ENCODE measurements around the gene LRRN4CL. TPM values are rescaled to one million over a fixed set of nuclear protein-coding genes. Genes with fewer than 3 reads are reported as not detected.
A peak's percentile ranks its signal among the peaks of the same experiment; 100 is the strongest.

Gene LRRN4CL
- total RNA-seq, 1 donor: 13.8 TPM

- Histone ChIP-seq H3K79me2 (ENCODE audit: insufficient read depth, low read length) (peaks cover 77% of the 10 kb centered on the region), H3K4me3 (ENCODE audit: insufficient read depth, low read length) (peak overlapping the region; percentile 98), H3K27ac (ENCODE audit: low read depth, low read length) (peak overlapping the region; percentile 73), H3K9me3 (ENCODE audit: low read depth, low read length) (no peaks in the 10 kb centered on the region), H2AFZ (ENCODE audit: low read length) (no peak overlapping the region), H3K4me1 (ENCODE audit: insufficient read depth, low read length) (peaks cover 19% of the 10 kb centered on the region), H3K4me2 (ENCODE audit: insufficient read depth, low read length) (peak overlapping the region; percentile 87), H4K20me1 (ENCODE audit: insufficient read depth, low read length) (peaks cover 33% of the 10 kb centered on the region), H3K36me3 (ENCODE audit: insufficient read depth, low read length) (peaks cover 31% of the 10 kb centered on the region), H3K27me3 (ENCODE audit: insufficient read depth, low read length) (no peaks in the 10 kb centered on the region)
- TF ChIP-seq, protein P1, sequence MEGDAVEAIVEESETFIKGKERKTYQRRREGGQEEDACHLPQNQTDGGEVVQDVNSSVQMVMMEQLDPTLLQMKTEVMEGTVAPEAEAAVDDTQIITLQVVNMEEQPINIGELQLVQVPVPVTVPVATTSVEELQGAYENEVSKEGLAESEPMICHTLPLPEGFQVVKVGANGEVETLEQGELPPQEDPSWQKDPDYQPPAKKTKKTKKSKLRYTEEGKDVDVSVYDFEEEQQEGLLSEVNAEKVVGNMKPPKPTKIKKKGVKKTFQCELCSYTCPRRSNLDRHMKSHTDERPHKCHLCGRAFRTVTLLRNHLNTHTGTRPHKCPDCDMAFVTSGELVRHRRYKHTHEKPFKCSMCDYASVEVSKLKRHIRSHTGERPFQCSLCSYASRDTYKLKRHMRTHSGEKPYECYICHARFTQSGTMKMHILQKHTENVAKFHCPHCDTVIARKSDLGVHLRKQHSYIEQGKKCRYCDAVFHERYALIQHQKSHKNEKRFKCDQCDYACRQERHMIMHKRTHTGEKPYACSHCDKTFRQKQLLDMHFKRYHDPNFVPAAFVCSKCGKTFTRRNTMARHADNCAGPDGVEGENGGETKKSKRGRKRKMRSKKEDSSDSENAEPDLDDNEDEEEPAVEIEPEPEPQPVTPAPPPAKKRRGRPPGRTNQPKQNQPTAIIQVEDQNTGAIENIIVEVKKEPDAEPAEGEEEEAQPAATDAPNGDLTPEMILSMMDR (IDR thresholded peaks at IDR 0.05; ENCODE audit: extremely low read depth, low read depth, low read length): no peak
- DNase-seq (ENCODE audit: insufficient read length, low spot score, missing footprints): no peak
These were observed 37.0 kb upstream of the LRRN4CL start for GRCh38 chr11:62726156-62726914.

DNA sequence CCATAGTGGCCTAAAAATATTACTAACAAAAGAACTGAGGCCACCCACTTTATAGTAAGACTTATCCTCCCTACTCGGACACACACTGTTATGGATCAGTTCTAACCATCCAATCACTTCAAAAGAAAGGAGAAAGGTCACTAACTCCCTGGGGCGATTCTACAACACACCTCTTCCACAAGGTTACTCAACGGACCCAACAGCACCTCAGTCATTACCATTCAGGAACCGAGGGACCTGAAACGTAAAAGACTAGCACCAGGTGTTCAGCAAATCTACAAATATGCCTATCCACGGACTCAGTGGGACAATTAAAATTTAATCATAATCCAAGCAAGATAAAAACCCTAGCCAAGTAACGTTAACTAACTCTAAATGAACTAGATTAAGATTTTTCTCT lies 36.3 kb upstream of the LRRN4CL start:
- H2AFZ ChIP-seq (ENCODE audit: low read length): no peak overlapping the region
- no peak for DNase-seq (ENCODE audit: insufficient read length, low spot score, missing footprints)
- peak overlapping the region; percentile 73 for H3K27ac ChIP-seq (ENCODE audit: low read depth, low read length)
- H3K36me3 ChIP-seq (ENCODE audit: insufficient read depth, low read length): peaks cover 36% of the 10 kb centered on the region
- peaks cover 79% of the 10 kb centered on the region for H3K79me2 ChIP-seq (ENCODE audit: insufficient read depth, low read length)
- H3K27me3 ChIP-seq (ENCODE audit: insufficient read depth, low read length): no peaks in the 10 kb centered on the region
- peak overlapping the region; percentile 87 for H3K4me2 ChIP-seq (ENCODE audit: insufficient read depth, low read length)
- peaks cover 33% of the 10 kb centered on the region for H4K20me1 ChIP-seq (ENCODE audit: insufficient read depth, low read length)
- TF ChIP-seq, protein P1 (IDR thresholded peaks at IDR 0.05; ENCODE audit: extremely low read depth, low read depth, low read length): no peak
- H3K4me1 ChIP-seq (ENCODE audit: insufficient read depth, low read length): peaks cover 19% of the 10 kb centered on the region
- H3K9me3 ChIP-seq (ENCODE audit: low read depth, low read length): no peaks in the 10 kb centered on the region
- H3K4me3 ChIP-seq (ENCODE audit: insufficient read depth, low read length): peak overlapping the region; percentile 98

- H3K9me3 ChIP-seq (ENCODE audit: low read depth, low read length): no peaks in the 10 kb centered on the region
- H3K79me2 ChIP-seq (ENCODE audit: insufficient read depth, low read length): peaks cover 80% of the 10 kb centered on the region
- peak overlapping the region; percentile 87 for H3K4me2 ChIP-seq (ENCODE audit: insufficient read depth, low read length)
- H3K27me3 ChIP-seq (ENCODE audit: insufficient read depth, low read length): no peaks in the 10 kb centered on the region
- no peak for DNase-seq (ENCODE audit: insufficient read length, low spot score, missing footprints)
- TF ChIP-seq, protein P1 (IDR thresholded peaks at IDR 0.05; ENCODE audit: extremely low read depth, low read depth, low read length): no peak
- no peak overlapping the region for H2AFZ ChIP-seq (ENCODE audit: low read length)
- peaks cover 48% of the 10 kb centered on the region for H3K36me3 ChIP-seq (ENCODE audit: insufficient read depth, low read length)
- H4K20me1 ChIP-seq (ENCODE audit: insufficient read depth, low read length): peaks cover 33% of the 10 kb centered on the region
- H3K4me1 ChIP-seq (ENCODE audit: insufficient read depth, low read length): peaks cover 14% of the 10 kb centered on the region
- peak overlapping the region; percentile 98 for H3K4me3 ChIP-seq (ENCODE audit: insufficient read depth, low read length)
- peak overlapping the region; percentile 20 for H3K27ac ChIP-seq (ENCODE audit: low read depth, low read length)
These were observed 34.8 kb upstream of the LRRN4CL start for GRCh38 chr11:62724171-62724570.

- TF ChIP-seq, protein P1 (IDR thresholded peaks at IDR 0.05; ENCODE audit: extremely low read depth, low read depth, low read length): no peak
- H3K4me3 ChIP-seq (ENCODE audit: insufficient read depth, low read length): no peak overlapping the region
- no peak overlapping the region for H3K4me2 ChIP-seq (ENCODE audit: insufficient read depth, low read length)
- DNase-seq (ENCODE audit: insufficient read length, low spot score, missing footprints): no peak
- H4K20me1 ChIP-seq (ENCODE audit: insufficient read depth, low read length): peaks cover 33% of the 10 kb centered on the region
- no peak overlapping the region for H2AFZ ChIP-seq (ENCODE audit: low read length)
- H3K79me2 ChIP-seq (ENCODE audit: insufficient read depth, low read length): peaks cover 95% of the 10 kb centered on the region
- H3K27me3 ChIP-seq (ENCODE audit: insufficient read depth, low read length): no peaks in the 10 kb centered on the region
- H3K36me3 ChIP-seq (ENCODE audit: insufficient read depth, low read length): peaks cover 69% of the 10 kb centered on the region
- no peak overlapping the region for H3K27ac ChIP-seq (ENCODE audit: low read depth, low read length)
- H3K4me1 ChIP-seq (ENCODE audit: insufficient read depth, low read length): peaks cover 14% of the 10 kb centered on the region
- no peaks in the 10 kb centered on the region for H3K9me3 ChIP-seq (ENCODE audit: low read depth, low read length)
These were observed 32.7 kb upstream of the LRRN4CL start for GRCh38 chr11:62721994-62722393.

All from osteoblast (primary cell).